SK-N-SH (cell line): ENCODE results near the gene ZDHHC6. TPM values are rescaled to one million over a fixed set of nuclear protein-coding genes. Genes with fewer than 3 reads are reported as not detected.

Experiments
- CTCF ChIA-PET: fragments of 300-600, 350-600 bp; formaldehyde crosslinking; extraction: SDS; loops from one replicate; lab custom pipeline; 2021; lab: Yijun Ruan, JAX
- POLR2A ChIA-PET: fragments of 350-600 bp; sonication (Branson Sonifier 250); formaldehyde crosslinking; extraction: SDS; loops from one replicate; lab custom pipeline; 2020; ENCODE audit warnings: antibody characterized with exemption, inconsistent platforms; lab: Yijun Ruan, JAX
- DNase-seq: peaks from one replicate; pipeline ENCODE4 v3.0.0; 2012
- H2AFZ ChIP-seq: fragments of 200-600 bp; sonication (generic); 2 replicates; pipeline ENCODE4 v1.8.1; 2016; ENCODE audit warnings: antibody characterized with exemption, mild to moderate bottlenecking, low read depth
- H3F3A ChIP-seq: fragments of 200-600 bp; sonication (generic); replicated peaks from 2 replicates; pipeline ENCODE3; 2016; ENCODE audit warnings: antibody characterized with exemption, mild to moderate bottlenecking; ENCODE audit not compliant: insufficient read depth
- H3K27ac ChIP-seq, 2 experiments: fragments of 200-500 bp in 1 of 2; fragments of 200-600 bp in 1 of 2; sonication (Bioruptor generic) in 1 of 2; sonication (generic), shearing (Covaris generic) in 1 of 2; 2 replicates each; pipeline versions ENCODE4 v1.5.1 to v1.6.1; 2014 to 2016; ENCODE audit warnings: low read depth in 2 of 2, inconsistent platforms in 1 of 2, low read length in 1 of 2, mild to moderate bottlenecking in 1 of 2, mixed read lengths in 1 of 2
- H3K27me3 ChIP-seq: fragments of 200-600 bp; sonication (generic), shearing (Covaris generic); 2 replicates; pipeline ENCODE4 v1.6.1; 2016; ENCODE audit warnings: mixed run types; ENCODE audit not compliant: insufficient read depth
- H3K36me3 ChIP-seq, 2 experiments: fragments of 200-500 bp in 1 of 2; fragments of 200-600 bp in 1 of 2; sonication (Bioruptor generic) in 1 of 2; sonication (generic) in 1 of 2; replicated peaks in 1 of 2; 2 replicates each; pipeline versions ENCODE3 to v1.5.1; 2014 to 2016; ENCODE audit warnings: low read length in 1 of 2, mild to moderate bottlenecking in 1 of 2; ENCODE audit not compliant: insufficient read depth in 2 of 2, control insufficient read depth in 1 of 2
- H3K4me1 ChIP-seq, 2 experiments: fragments of 200-500 bp in 1 of 2; fragments of 200-600 bp in 1 of 2; sonication (Bioruptor generic) in 1 of 2; sonication (generic), shearing (Covaris generic) in 1 of 2; 2 replicates each; pipeline versions ENCODE4 v1.5.1 to v1.6.1; 2014 to 2016; ENCODE audit warnings: low read depth in 1 of 2, low read length in 1 of 2, mixed run types in 1 of 2; ENCODE audit not compliant: insufficient read depth in 2 of 2, control insufficient read depth in 1 of 2
- H3K4me2 ChIP-seq: fragments of 200-600 bp; sonication (generic), shearing (Covaris generic); 2 replicates; pipeline ENCODE4 v1.6.1; 2017; ENCODE audit warnings: mixed run types
- H3K4me3 ChIP-seq, 2 experiments: fragments of 200-500 bp in 1 of 2; fragments of 200-600 bp in 1 of 2; sonication (Bioruptor generic) in 1 of 2; sonication (generic), shearing (Covaris generic) in 1 of 2; 2 replicates each; pipeline versions ENCODE4 v1.5.1 to v1.8.1; 2014 to 2016; ENCODE audit warnings: low read depth in 2 of 2, inconsistent platforms in 1 of 2, low read length in 1 of 2, mild to moderate bottlenecking in 1 of 2, mixed read lengths in 1 of 2, moderate library complexity in 1 of 2
- H3K79me2 ChIP-seq: fragments of 200-600 bp; sonication (generic); 2 replicates; pipeline ENCODE4 v1.8.1; 2017; ENCODE audit warnings: mild to moderate bottlenecking; ENCODE audit not compliant: insufficient read depth
- H3K9ac ChIP-seq: fragments of 200-600 bp; sonication (generic); 2 replicates; pipeline ENCODE4 v1.6.1; 2017; ENCODE audit warnings: mixed run types
- H3K9me2 ChIP-seq: fragments of 200-600 bp; sonication (generic); 2 replicates; pipeline ENCODE4 v1.6.1; 2017; ENCODE audit warnings: mixed run types
- H3K9me3 ChIP-seq: fragments of 200-600 bp; sonication (generic); 2 replicates; pipeline ENCODE4 v1.6.1; 2017; ENCODE audit warnings: mixed run types, mild to moderate bottlenecking, moderate library complexity
- H4K20me1 ChIP-seq: fragments of 200-600 bp; sonication (generic); 2 replicates; pipeline ENCODE4 v1.6.1; 2017; ENCODE audit warnings: mild to moderate bottlenecking, mixed run types; ENCODE audit not compliant: insufficient read depth
- EZH2phosphoT487 ChIP-seq: fragments of 200-600 bp; sonication (generic); IDR thresholded peaks from 2 replicates; pipeline ENCODE4 v1.6.1; 2017; ENCODE audit warnings: low read depth, mixed run types, mild to moderate bottlenecking, antibody characterized with exemption, moderate library complexity, borderline replicate concordance
- FOXJ3 ChIP-seq: sonication (generic); formaldehyde crosslinking; IDR thresholded peaks from 2 replicates; pipeline ENCODE4 v1.5.1; 2020; ENCODE audit warnings: mild to moderate bottlenecking, missing genetic modification reagents
- FOXM1 ChIP-seq: IDR thresholded peaks from 2 replicates; pipeline ENCODE4 v1.4.0; 2012; ENCODE audit warnings: low read depth, mild to moderate bottlenecking
- GABPA ChIP-seq: IDR thresholded peaks from 2 replicates; pipeline ENCODE4 v1.4.0; 2012; ENCODE audit warnings: low read depth, mild to moderate bottlenecking
- GATA2 ChIP-seq: sonication (generic); formaldehyde crosslinking; IDR thresholded peaks from 2 replicates; pipeline ENCODE4 v1.5.0; 2020; ENCODE audit warnings: mild to moderate bottlenecking, missing genetic modification reagents
- MXI1 ChIP-seq: IDR thresholded peaks from 2 replicates; pipeline ENCODE4 v1.6.1; 2012; ENCODE audit warnings: mild to moderate bottlenecking, low read depth, low read length, improper control_type of control experiment
- NRF1 ChIP-seq: IDR thresholded peaks from 2 replicates; pipeline ENCODE4 v1.6.1; 2012; ENCODE audit warnings: low read depth, mild to moderate bottlenecking, low read length
- POLR2AphosphoS5 ChIP-seq: IDR thresholded peaks from 2 replicates; pipeline ENCODE4 v1.6.1; 2012; ENCODE audit warnings: low read depth, low read length
- RFX5 ChIP-seq: IDR thresholded peaks from 2 replicates; pipeline ENCODE4 v1.6.1; 2012; ENCODE audit warnings: mild to moderate bottlenecking, improper control_type of control experiment, low read length
- RXRA ChIP-seq: IDR thresholded peaks from 2 replicates; pipeline ENCODE4 v1.4.0; 2012; ENCODE audit warnings: low read depth, mild to moderate bottlenecking, borderline replicate concordance
- SIN3A ChIP-seq: IDR thresholded peaks from 2 replicates; pipeline ENCODE4 v1.6.1; 2012; ENCODE audit warnings: low read depth, mild to moderate bottlenecking, low read length, moderate library complexity, borderline replicate concordance
- TCF12 ChIP-seq: IDR thresholded peaks from 2 replicates; pipeline ENCODE4 v1.4.0; 2012
- YY1 ChIP-seq: IDR thresholded peaks from 2 replicates; pipeline ENCODE4 v1.4.0; 2012; ENCODE audit warnings: low read depth, mild to moderate bottlenecking
- WGBS: methylation state at CpG from one replicate; pipeline ENCODE4 v1.1.6; 2017; ENCODE audit warnings: low lambda C conversion rate; 5-methylcytosine and 5-hydroxymethylcytosine counted together
- polyA plus RNA-seq, 3 experiments: library from polyadenylated mRNA; depleted of rRNA; stranded (reverse); fragments of >200 nt; gene quantifications; 2 replicates each; pipeline ENCODE4 v1.2.3, GENCODE V29; 2012
- TF ChIP-seq, protein P1 (sequence below): IDR thresholded peaks from 2 replicates; pipeline ENCODE4 v1.6.1; 2012; ENCODE audit warnings: mild to moderate bottlenecking, low read depth, low read length, moderate library complexity
- TF ChIP-seq, protein P2 (sequence below): fragments of 150-350 bp; IDR thresholded peaks from 2 replicates; pipeline ENCODE4 v1.6.1; 2017; ENCODE audit warnings: antibody characterized with exemption, low read length, low read depth, borderline replicate concordance
- TF ChIP-seq, protein P3 (sequence below): IDR thresholded peaks from 2 replicates; pipeline ENCODE4 v1.4.0; 2012; ENCODE audit warnings: low read depth, borderline replicate concordance
- TF ChIP-seq, protein P4 (sequence below): IDR thresholded peaks from 2 replicates; pipeline ENCODE4; 2012

The ZDHHC6 gene
- polyA plus RNA-seq, 1 of the 3 experiments (the other 2 are of a cell fraction) = 12.5 TPM

DNA sequence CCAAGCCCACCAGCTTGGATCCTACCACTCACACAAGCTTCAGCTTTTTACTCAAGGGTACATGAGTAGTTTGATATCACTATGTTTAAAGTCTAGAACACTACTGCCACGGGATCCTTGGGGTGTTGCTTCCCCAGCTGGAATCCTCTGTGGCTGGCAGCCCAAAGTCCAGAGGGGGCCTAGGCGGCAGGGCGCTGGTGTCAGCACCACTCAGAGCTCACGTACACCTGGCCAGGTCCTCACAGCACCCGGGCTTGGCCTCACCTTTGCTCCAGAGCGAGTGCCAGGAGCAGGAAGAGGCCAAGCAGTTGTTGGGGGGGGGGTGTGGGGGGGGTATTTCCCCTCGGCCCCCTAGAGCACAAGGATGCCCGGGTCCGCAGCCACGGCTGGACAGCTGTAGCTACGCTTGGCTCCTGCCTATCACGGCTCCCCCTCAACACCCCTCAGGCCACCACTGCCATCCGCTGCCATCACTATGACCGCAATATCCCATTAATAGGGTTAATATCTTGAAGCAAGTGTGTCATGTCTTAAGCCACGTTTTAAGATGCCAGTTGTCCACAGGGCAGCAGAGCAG lies 17.0 kb downstream of the ZDHHC6 start:
- Histone ChIP-seq H3K9ac (no peak overlapping the region), H4K20me1 (no peaks in the 10 kb centered on the region), H3F3A (no peaks in the 10 kb centered on the region), H3K79me2 (no peaks in the 10 kb centered on the region; the same call in 1 of the 2 replicates), H3K4me3 (no peak overlapping the region), H3K9me3 (no peaks in the 10 kb centered on the region), H3K36me3 (peaks cover 46 to 57% of the 10 kb centered on the region in 2 experiments), H2AFZ (no peak overlapping the region), H3K4me2 (no peak overlapping the region), H3K27me3 (no peaks in the 10 kb centered on the region), H3K4me1 (no peaks in the 10 kb centered on the region), H3K27ac (no peak overlapping the region), H3K9me2 (no peaks in the 10 kb centered on the region)
- TF ChIP-seq NRF1 = no peak
- TF ChIP-seq, protein P1, sequence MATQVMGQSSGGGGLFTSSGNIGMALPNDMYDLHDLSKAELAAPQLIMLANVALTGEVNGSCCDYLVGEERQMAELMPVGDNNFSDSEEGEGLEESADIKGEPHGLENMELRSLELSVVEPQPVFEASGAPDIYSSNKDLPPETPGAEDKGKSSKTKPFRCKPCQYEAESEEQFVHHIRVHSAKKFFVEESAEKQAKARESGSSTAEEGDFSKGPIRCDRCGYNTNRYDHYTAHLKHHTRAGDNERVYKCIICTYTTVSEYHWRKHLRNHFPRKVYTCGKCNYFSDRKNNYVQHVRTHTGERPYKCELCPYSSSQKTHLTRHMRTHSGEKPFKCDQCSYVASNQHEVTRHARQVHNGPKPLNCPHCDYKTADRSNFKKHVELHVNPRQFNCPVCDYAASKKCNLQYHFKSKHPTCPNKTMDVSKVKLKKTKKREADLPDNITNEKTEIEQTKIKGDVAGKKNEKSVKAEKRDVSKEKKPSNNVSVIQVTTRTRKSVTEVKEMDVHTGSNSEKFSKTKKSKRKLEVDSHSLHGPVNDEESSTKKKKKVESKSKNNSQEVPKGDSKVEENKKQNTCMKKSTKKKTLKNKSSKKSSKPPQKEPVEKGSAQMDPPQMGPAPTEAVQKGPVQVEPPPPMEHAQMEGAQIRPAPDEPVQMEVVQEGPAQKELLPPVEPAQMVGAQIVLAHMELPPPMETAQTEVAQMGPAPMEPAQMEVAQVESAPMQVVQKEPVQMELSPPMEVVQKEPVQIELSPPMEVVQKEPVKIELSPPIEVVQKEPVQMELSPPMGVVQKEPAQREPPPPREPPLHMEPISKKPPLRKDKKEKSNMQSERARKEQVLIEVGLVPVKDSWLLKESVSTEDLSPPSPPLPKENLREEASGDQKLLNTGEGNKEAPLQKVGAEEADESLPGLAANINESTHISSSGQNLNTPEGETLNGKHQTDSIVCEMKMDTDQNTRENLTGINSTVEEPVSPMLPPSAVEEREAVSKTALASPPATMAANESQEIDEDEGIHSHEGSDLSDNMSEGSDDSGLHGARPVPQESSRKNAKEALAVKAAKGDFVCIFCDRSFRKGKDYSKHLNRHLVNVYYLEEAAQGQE = no peak
- TF ChIP-seq FOXM1 = no peak
- TF ChIP-seq GABPA = no peak
- no peak for TF ChIP-seq FOXJ3
- TF ChIP-seq, protein P2, sequence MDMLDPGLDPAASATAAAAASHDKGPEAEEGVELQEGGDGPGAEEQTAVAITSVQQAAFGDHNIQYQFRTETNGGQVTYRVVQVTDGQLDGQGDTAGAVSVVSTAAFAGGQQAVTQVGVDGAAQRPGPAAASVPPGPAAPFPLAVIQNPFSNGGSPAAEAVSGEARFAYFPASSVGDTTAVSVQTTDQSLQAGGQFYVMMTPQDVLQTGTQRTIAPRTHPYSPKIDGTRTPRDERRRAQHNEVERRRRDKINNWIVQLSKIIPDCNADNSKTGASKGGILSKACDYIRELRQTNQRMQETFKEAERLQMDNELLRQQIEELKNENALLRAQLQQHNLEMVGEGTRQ = no peak
- no peak for TF ChIP-seq RXRA
- TF ChIP-seq SIN3A = no peak
- no peak for TF ChIP-seq GATA2 (CRISPR knock-in tag)
- TF ChIP-seq EZH2phosphoT487 = no peak
- TF ChIP-seq MXI1 = no peak
- no peak for TF ChIP-seq TCF12
- POLR2A ChIA-PET = no interaction called here
- DNase-seq = no peak
- WGBS = 87% methylated on average over 13 of the region's 15 CpGs
- CTCF ChIA-PET = no interaction called here

DNA sequence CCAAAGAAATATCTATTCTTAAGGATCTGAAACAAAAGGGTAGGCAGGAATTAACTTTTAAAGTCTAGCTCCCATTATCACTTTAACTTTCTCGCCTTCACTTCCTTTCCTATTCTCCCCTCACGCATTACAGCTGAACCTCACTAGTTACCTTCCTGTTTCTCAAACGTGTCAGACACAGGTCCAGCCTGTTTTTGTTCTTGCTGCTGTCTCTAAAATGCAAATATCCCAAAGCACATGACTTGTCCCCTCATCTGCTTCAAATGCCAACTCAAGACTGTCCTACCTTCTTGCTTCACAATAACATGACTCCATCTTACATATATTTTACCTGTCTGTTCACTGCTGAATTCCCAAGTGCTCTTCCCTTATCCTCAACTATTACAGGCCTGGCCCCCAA lies 17.6 kb downstream of the ZDHHC6 start:
- Histone ChIP-seq H3F3A (no peaks in the 10 kb centered on the region), H4K20me1 (no peaks in the 10 kb centered on the region), H3K27ac (no peak overlapping the region), H3K36me3 (peaks cover 42 to 51% of the 10 kb centered on the region in 2 experiments), H2AFZ (no peak overlapping the region), H3K9me3 (no peaks in the 10 kb centered on the region), H3K4me3 (no peak overlapping the region), H3K9ac (no peak overlapping the region), H3K79me2 (no peaks in the 10 kb centered on the region; the same call in 1 of the 2 replicates), H3K4me2 (no peak overlapping the region), H3K9me2 (no peaks in the 10 kb centered on the region), H3K4me1 (no peaks in the 10 kb centered on the region), H3K27me3 (no peaks in the 10 kb centered on the region)
- CTCF ChIA-PET = no interaction called here
- DNase-seq = no peak
- POLR2A ChIA-PET = no interaction called here
- 89% methylated on average over 3 of the region's 3 CpGs for WGBS
- no peak for TF ChIP-seq MXI1
- TF ChIP-seq, protein P3, sequence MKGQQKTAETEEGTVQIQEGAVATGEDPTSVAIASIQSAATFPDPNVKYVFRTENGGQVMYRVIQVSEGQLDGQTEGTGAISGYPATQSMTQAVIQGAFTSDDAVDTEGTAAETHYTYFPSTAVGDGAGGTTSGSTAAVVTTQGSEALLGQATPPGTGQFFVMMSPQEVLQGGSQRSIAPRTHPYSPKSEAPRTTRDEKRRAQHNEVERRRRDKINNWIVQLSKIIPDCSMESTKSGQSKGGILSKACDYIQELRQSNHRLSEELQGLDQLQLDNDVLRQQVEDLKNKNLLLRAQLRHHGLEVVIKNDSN = no peak
- TF ChIP-seq NRF1 = no peak
- TF ChIP-seq POLR2AphosphoS5 = no peak
- TF ChIP-seq GATA2 (CRISPR knock-in tag) = no peak
- TF ChIP-seq FOXM1 = no peak
- TF ChIP-seq, protein P2 = no peak
- no peak for TF ChIP-seq YY1
- no peak for TF ChIP-seq RFX5
- TF ChIP-seq, protein P4, sequence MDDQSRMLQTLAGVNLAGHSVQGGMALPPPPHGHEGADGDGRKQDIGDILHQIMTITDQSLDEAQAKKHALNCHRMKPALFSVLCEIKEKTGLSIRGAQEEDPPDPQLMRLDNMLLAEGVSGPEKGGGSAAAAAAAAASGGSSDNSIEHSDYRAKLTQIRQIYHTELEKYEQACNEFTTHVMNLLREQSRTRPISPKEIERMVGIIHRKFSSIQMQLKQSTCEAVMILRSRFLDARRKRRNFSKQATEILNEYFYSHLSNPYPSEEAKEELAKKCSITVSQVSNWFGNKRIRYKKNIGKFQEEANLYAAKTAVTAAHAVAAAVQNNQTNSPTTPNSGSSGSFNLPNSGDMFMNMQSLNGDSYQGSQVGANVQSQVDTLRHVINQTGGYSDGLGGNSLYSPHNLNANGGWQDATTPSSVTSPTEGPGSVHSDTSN = no peak
- TF ChIP-seq TCF12 = no peak
